ENCODE results near the gene ZMIZ1.

The ZMIZ1 gene

GRCh38 chr10:79116801-79117723, 48.3 kb downstream of the ZMIZ1 start:
- peak; percentile 66 for DNase-seq (ENCODE audit: low spot score)

GRCh38 chr10:79118286-79119202, 49.8 kb downstream of the ZMIZ1 start:
- DNase-seq (ENCODE audit: low spot score): no peak

- DNase-seq (ENCODE audit: low spot score): no peak
Measured at GRCh38 chr10:79119306-79119705, 50.5 kb downstream of the ZMIZ1 start.

GRCh38 chr10:79123547-79123963, 54.8 kb downstream of the ZMIZ1 start:
- DNase-seq (ENCODE audit: low spot score): no peak

- no peak for DNase-seq (ENCODE audit: low spot score)
Measured at GRCh38 chr10:79124066-79124465, 55.3 kb downstream of the ZMIZ1 start.

GRCh38 chr10:79125092-79125491, 56.3 kb downstream of the ZMIZ1 start:
- no peak for DNase-seq (ENCODE audit: low spot score)

- no peak for DNase-seq (ENCODE audit: low spot score)
Measured at GRCh38 chr10:79126351-79127080, 57.8 kb downstream of the ZMIZ1 start.

- peak; percentile 70 for DNase-seq (ENCODE audit: low spot score)
Measured at GRCh38 chr10:79127151-79127961, 58.6 kb downstream of the ZMIZ1 start.

- DNase-seq (ENCODE audit: low spot score): no peak
Measured at GRCh38 chr10:79128241-79128922, 59.6 kb downstream of the ZMIZ1 start.

GRCh38 chr10:79128923-79129305, 60.1 kb downstream of the ZMIZ1 start:
- no peak for DNase-seq (ENCODE audit: low spot score)

- DNase-seq (ENCODE audit: low spot score): peak; percentile 67
Measured at GRCh38 chr10:79129361-79129997, 60.7 kb downstream of the ZMIZ1 start.

GRCh38 chr10:79130255-79130654, 61.5 kb downstream of the ZMIZ1 start:
- DNase-seq (ENCODE audit: low spot score): no peak

GRCh38 chr10:79130846-79131245, 62.1 kb downstream of the ZMIZ1 start:
- no peak for DNase-seq (ENCODE audit: low spot score)

- no peak for DNase-seq (ENCODE audit: low spot score)
Measured at GRCh38 chr10:79131836-79132631, 63.3 kb downstream of the ZMIZ1 start.

GRCh38 chr10:79132681-79133381, 64.1 kb downstream of the ZMIZ1 start:
- no peak for DNase-seq (ENCODE audit: low spot score)

- DNase-seq (ENCODE audit: low spot score): no peak
Measured at GRCh38 chr10:79133416-79133815, 64.7 kb downstream of the ZMIZ1 start.

GRCh38 chr10:79135790-79136189, 67.0 kb downstream of the ZMIZ1 start:
- DNase-seq (ENCODE audit: low spot score): no peak

GRCh38 chr10:79136236-79137005, 67.7 kb downstream of the ZMIZ1 start:
- no peak for DNase-seq (ENCODE audit: low spot score)
